Endothelial cell of umbilical vein (primary cell): Measurements from ENCODE around the gene CSNK1G2. TPM values are rescaled to one million over a fixed set of nuclear protein-coding genes. Genes with fewer than 3 reads are reported as not detected.

Experiments
- BruUV-seq: library from RNA; stranded (reverse); fragments of 400-500 nt; replicated peaks from 2 replicates; lab custom pipeline; 2021; lab: Mats Ljungman, UMichigan
- CTCF ChIA-PET: fragments of 300-600, 350-600 bp; sonication (Branson Sonifier 250); formaldehyde crosslinking; loops from one replicate; lab custom pipeline; 2021; ENCODE audit warnings: antibody characterized with exemption, inconsistent platforms; lab: Charles Lee
- POLR2A ChIA-PET: fragments of 300-600, 350-600 bp; sonication (Branson Sonifier 250); formaldehyde crosslinking; loops from one replicate; lab custom pipeline; 2021; ENCODE audit warnings: antibody characterized with exemption, inconsistent platforms; lab: Charles Lee
- DNase-seq: peaks from one replicate; pipeline ENCODE4 v3.0.0-alpha.2; 2011; ENCODE audit warnings: low read depth, low spot score
- FAIRE-seq: peaks from 2 replicates; lab custom pipeline; 2011; peaks lifted over from hg19 to GRCh38; lab: Jason Lieb, UNC
- H2AFZ ChIP-seq: 2 replicates; pipeline ENCODE4 v1.6.0; 2012; ENCODE audit warnings: low read depth, low read length, control low read depth, inconsistent platforms
- H3K27ac ChIP-seq: 2 replicates; pipeline ENCODE4 v1.5.1; 2011; ENCODE audit warnings: low read depth, mild to moderate bottlenecking, control low read depth, low read length, moderate library complexity; ENCODE audit not compliant: insufficient read depth
- H3K27me3 ChIP-seq, 2 experiments: 2 replicates each; pipeline versions ENCODE4 v1.6.0 to v1.6.1; 2011; ENCODE audit warnings: low read length in 2 of 2, mixed read lengths in 1 of 2; ENCODE audit not compliant: control insufficient read depth in 2 of 2, insufficient read depth in 2 of 2
- H3K36me3 ChIP-seq, 2 experiments: 2 replicates in 1 of 2; 3 replicates in 1 of 2; pipeline ENCODE4 v1.5.1; 2011; ENCODE audit warnings: low read length in 2 of 2, mild to moderate bottlenecking in 1 of 2, moderate library complexity in 1 of 2; ENCODE audit not compliant: control insufficient read depth in 2 of 2, insufficient read depth in 2 of 2; ENCODE audit errors: extremely low read depth in 1 of 2
- H3K4me1 ChIP-seq: 3 replicates; pipeline ENCODE4 v1.5.1; 2011; ENCODE audit warnings: mild to moderate bottlenecking, low read length; ENCODE audit not compliant: control insufficient read depth, insufficient read depth; ENCODE audit errors: extremely low read depth
- H3K4me2 ChIP-seq: 2 replicates; pipeline ENCODE4 v1.6.1; 2011; ENCODE audit warnings: low read length, control low read depth, mixed read lengths; ENCODE audit not compliant: insufficient read depth
- H3K4me3 ChIP-seq, 3 experiments: fragments of 200-600 bp in 1 of 3; sonication (generic), shearing (Covaris generic) in 1 of 3; replicated peaks in 1 of 3; 2 replicates each; pipeline ENCODE4 v1.5.1; 2011 to 2016; ENCODE audit warnings: control low read depth in 3 of 3, low read length in 3 of 3, mild to moderate bottlenecking in 2 of 3, inconsistent platforms in 1 of 3, low read depth in 1 of 3, moderate library complexity in 1 of 3; ENCODE audit not compliant: insufficient read depth in 1 of 3
- H3K79me2 ChIP-seq: 2 replicates; pipeline ENCODE4 v1.6.0; 2012; ENCODE audit warnings: low read length, inconsistent platforms; ENCODE audit not compliant: control insufficient read depth, insufficient read depth
- H3K9ac ChIP-seq: replicated peaks from 2 replicates; pipeline ENCODE3; 2011; ENCODE audit warnings: low read length, control low read depth; ENCODE audit not compliant: insufficient read depth; ENCODE audit errors: extremely low read depth
- H3K9me1 ChIP-seq: replicated peaks from 3 replicates; pipeline ENCODE4 v1.6.0; 2011; ENCODE audit warnings: mild to moderate bottlenecking, low read length; ENCODE audit not compliant: control insufficient read depth, insufficient read depth; ENCODE audit errors: extremely low read depth
- H3K9me3 ChIP-seq: replicated peaks from 2 replicates; pipeline ENCODE4 v1.5.1; 2012; ENCODE audit warnings: low read length, inconsistent platforms; ENCODE audit not compliant: control insufficient read depth, insufficient read depth
- H4K20me1 ChIP-seq: replicated peaks from 2 replicates; pipeline ENCODE3; 2011; ENCODE audit warnings: mild to moderate bottlenecking, low read length; ENCODE audit not compliant: control insufficient read depth, insufficient read depth; ENCODE audit errors: extremely low read depth
- CTCF ChIP-seq, 2 donors: IDR thresholded peaks; 1 replicate in 1 of 2; 2 replicates in 1 of 2; pipeline ENCODE4 v1.5.1; 2011; ENCODE audit warnings: low read length in 2 of 2, mild to moderate bottlenecking in 2 of 2, moderate library complexity in 2 of 2, control low read depth in 1 of 2, inconsistent platforms in 1 of 2, low read depth in 1 of 2; ENCODE audit not compliant: insufficient read depth in 1 of 2; ENCODE audit errors: extremely low read depth in 1 of 2
- EZH2 ChIP-seq: IDR thresholded peaks from 2 replicates; pipeline ENCODE4 v1.6.1; 2012; ENCODE audit warnings: borderline replicate concordance, low read depth, mild to moderate bottlenecking, moderate library complexity, low read length, inconsistent platforms; ENCODE audit not compliant: severe bottlenecking
- FOS ChIP-seq: IDR thresholded peaks from 2 replicates; pipeline ENCODE4 v1.6.1; 2011; ENCODE audit warnings: mild to moderate bottlenecking, low read length, moderate library complexity, borderline replicate concordance; ENCODE audit not compliant: insufficient read depth
- GATA2 ChIP-seq: IDR thresholded peaks from 2 replicates; pipeline ENCODE4 v1.7.0; 2011; ENCODE audit warnings: low read depth, mild to moderate bottlenecking, moderate library complexity, mixed read lengths, low read length; ENCODE audit not compliant: insufficient read length, insufficient read depth
- JUN ChIP-seq: IDR thresholded peaks from 2 replicates; pipeline ENCODE4 v1.6.1; 2011; ENCODE audit warnings: borderline replicate concordance, low read depth; ENCODE audit not compliant: insufficient read length, insufficient read depth
- MYC ChIP-seq: IDR thresholded peaks from one replicate; pipeline ENCODE4 v1.6.1; 2011; ENCODE audit warnings: mild to moderate bottlenecking, low read depth, low read length
- POLR2A ChIP-seq: IDR thresholded peaks from 2 replicates; pipeline ENCODE4 v1.6.1; 2012; ENCODE audit warnings: low read depth, mild to moderate bottlenecking, control low read depth, low read length
- POLR2AphosphoS5 ChIP-seq: IDR thresholded peaks from 2 replicates; pipeline ENCODE4 v1.6.1; 2012; ENCODE audit warnings: low read depth, mild to moderate bottlenecking, control low read depth, low read length, moderate library complexity; ENCODE audit not compliant: insufficient read depth
- dilution Hi-C: fragments of 300-500 bp; cut with MboI; formaldehyde crosslinking; loops from one replicate; pipeline ENCODE4 v1.15.0; 2019; ENCODE audit warnings: low sequenced_read_pairs; ENCODE audit not compliant: extremely low pct_ligation_motif_present
- intact Hi-C: fragments of 100-400 bp; cut with micrococcal nuclease; formaldehyde crosslinking; loops from one replicate; pipeline ENCODE4 v1.10.0; 2022
- polyA plus RNA-seq, 4 experiments: library from polyadenylated mRNA; depleted of rRNA in 3 of 4; stranded (reverse) in 3 of 4; unstranded in 1 of 4; fragments of >200 nt; gene quantifications; 2 replicates each; pipeline versions ENCODE4 v1.2.1 to v1.2.3, GENCODE V29; 2011 to 2012; ENCODE audit warnings: missing spikeins in 1 of 4
- total RNA-seq: library from RNA; stranded (reverse); gene quantifications from 2 replicates; pipeline ENCODE4 v1.2.3, GENCODE V29; 2021
- TF ChIP-seq, protein P1 (sequence below): IDR thresholded peaks from 2 replicates; pipeline ENCODE4 v1.6.1; 2011; ENCODE audit not compliant: insufficient read depth, insufficient read length

Gene CSNK1G2
- total and polyA plus RNA-seq, 2 donors (not counting 3 experiments of a cell fraction or from before 2014, with no cell fraction given) = 96.6 to 110 TPM

DNA sequence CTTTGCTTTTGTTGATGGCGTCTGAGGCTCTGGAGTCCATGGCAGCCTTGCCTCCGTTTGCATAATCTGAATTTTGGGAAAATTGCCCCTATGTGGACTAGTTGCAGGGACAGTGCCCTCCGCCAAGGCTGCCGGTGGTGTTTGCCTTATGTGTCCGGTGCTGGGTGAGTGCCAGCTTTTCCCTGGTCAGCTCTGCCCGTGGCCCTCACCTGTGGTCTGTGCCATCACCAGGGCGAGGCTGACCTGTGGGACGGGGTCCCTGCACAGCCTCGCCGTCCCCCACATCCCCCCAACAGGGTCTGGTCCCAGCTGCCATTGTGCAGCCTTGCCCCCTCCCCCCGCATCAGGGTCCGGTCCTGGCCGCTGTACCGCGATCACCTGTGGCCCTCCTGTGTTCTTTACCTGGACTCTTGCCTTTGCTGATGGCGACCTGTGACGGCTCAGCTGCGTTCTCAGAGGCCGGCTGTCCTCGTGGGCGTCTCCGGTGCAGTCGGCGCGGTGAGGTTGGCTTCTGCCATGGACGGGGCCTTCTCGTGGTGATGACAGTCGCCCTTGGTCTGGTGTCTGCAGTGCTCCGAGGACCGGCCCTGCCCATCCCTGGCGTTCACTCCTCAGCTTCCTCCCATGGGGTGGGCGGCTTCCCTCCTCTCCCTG, 12.6 kb downstream of the CSNK1G2 start:
- no TSS peak for BruUV-seq
- CTCF ChIA-PET = no interaction called here

GRCh38 chr19:1954532-1954933, 13.6 kb downstream of the CSNK1G2 start:
- H3K36me3 ChIP-seq = peaks cover 0 to 9% of the 10 kb centered on the region in 2 experiments
- H2AFZ ChIP-seq = no peak overlapping the region
- H4K20me1 ChIP-seq = no peaks in the 10 kb centered on the region
- no peak overlapping the region for H3K27ac ChIP-seq
- no peak overlapping the region for H3K4me3 ChIP-seq
- no peaks in the 10 kb centered on the region for H3K9me1 ChIP-seq
- no peak overlapping the region for H3K9ac ChIP-seq
- DNase-seq = no peak
- no TSS peak for BruUV-seq
- no peak for FAIRE-seq
- H3K9me3 ChIP-seq = no peaks in the 10 kb centered on the region
- H3K27me3 ChIP-seq = no peaks in the 10 kb centered on the region
- ChIA-PET CTCF (no interaction called here), POLR2A (interaction anchor here (0.6 kb wide), 1 partner anchor 343 kb away, joined by 5 read pairs; no protein-coding TSS in a partner anchor)
- intact Hi-C loops = no loop called here
- dilution Hi-C loops = no loop called here
- peaks cover 67% of the 10 kb centered on the region for H3K79me2 ChIP-seq
- TF ChIP-seq POLR2AphosphoS5 (no peak), MYC (no peak), GATA2 (no peak), EZH2 (no peak), JUN (no peak), FOS (no peak), POLR2A (no peak), CTCF (IDR thresholded peaks at IDR 0.05; ENCODE audit: extremely low read depth in 1 of 2, insufficient read depth in 1 of 2, low read depth in 1 of 2, low read length in 2 of 2) (no peak)
- TF ChIP-seq, protein P1, sequence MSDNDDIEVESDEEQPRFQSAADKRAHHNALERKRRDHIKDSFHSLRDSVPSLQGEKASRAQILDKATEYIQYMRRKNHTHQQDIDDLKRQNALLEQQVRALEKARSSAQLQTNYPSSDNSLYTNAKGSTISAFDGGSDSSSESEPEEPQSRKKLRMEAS = no peak
- no peak overlapping the region for H3K4me2 ChIP-seq
- no peaks in the 10 kb centered on the region for H3K4me1 ChIP-seq

More for the DNA sequence above, 12.6 kb downstream of the CSNK1G2 start:
- no peak for DNase-seq
- H3K4me1 ChIP-seq = no peaks in the 10 kb centered on the region
- no peak overlapping the region for H3K9ac ChIP-seq
- intact Hi-C loops (no loop called here), dilution Hi-C loops (no loop called here)
- H3K79me2 ChIP-seq = peaks cover 72% of the 10 kb centered on the region
- no peak overlapping the region for H2AFZ ChIP-seq
- H3K9me1 ChIP-seq = no peaks in the 10 kb centered on the region
- FAIRE-seq = no peak
- no peak overlapping the region for H3K4me3 ChIP-seq
- no peak for TF ChIP-seq JUN
- no peaks in the 10 kb centered on the region for H3K27me3 ChIP-seq
- H3K27ac ChIP-seq = no peak overlapping the region
- POLR2A ChIA-PET = interaction anchor here (0.6 kb wide), 1 partner anchor 344 kb away, joined by 5 read pairs; no protein-coding TSS in a partner anchor
- H4K20me1 ChIP-seq = no peaks in the 10 kb centered on the region
- no peak overlapping the region for H3K4me2 ChIP-seq
- H3K36me3 ChIP-seq = peaks cover 0 to 12% of the 10 kb centered on the region in 2 experiments
- H3K9me3 ChIP-seq = no peaks in the 10 kb centered on the region
